ENCODE results near the gene CYP27C1. TPM values are rescaled to one million over a fixed set of nuclear protein-coding genes. Genes with fewer than 3 reads are reported as not detected.
"Not testable (repeated sequence)": the region's sequence is repeated elsewhere in the genome, so short reads cannot be mapped to it uniquely, and the experiment has no call there.

CYP27C1 gene
- total RNA-seq, 2 donors from 2014 or later = 1.8 TPM; not detected in 1

DNA sequence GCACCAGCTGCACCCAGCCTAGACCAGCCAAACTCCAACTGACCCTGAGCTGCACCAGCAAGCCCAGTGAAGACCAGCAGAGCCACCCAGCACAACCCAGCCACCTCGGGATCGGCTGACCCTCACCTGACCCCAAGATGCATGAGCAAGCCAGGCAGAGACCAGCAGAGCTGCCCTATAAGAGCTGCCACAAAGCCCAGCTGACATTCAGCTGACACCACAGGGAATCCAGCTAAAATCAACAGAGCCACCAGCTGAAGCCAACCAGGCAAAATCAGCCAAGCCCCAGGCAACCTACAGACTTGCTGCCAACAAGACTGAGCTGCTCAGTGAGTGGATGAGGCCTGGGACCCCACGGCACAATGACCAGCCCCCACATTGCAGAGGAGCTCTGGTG is 54.6 kb downstream of the CYP27C1 start:
- WGBS = 84% methylated on average over 3 of the region's 3 CpGs
- Histone ChIP-seq H3K27me3 (replicated peaks; ENCODE audit: insufficient read depth) (no peaks in the 10 kb centered on the region), H3K4me3 (no peak overlapping the region), H3K36me3 (no peaks in the 10 kb centered on the region), H3K9me3 (no peaks in the 10 kb centered on the region), H3K27ac (no peak overlapping the region), H3K4me1 (replicated peaks) (no peaks in the 10 kb centered on the region)
- TF ChIP-seq POLR2AphosphoS5 (IDR thresholded peaks at IDR 0.05) = no peak
- TF ChIP-seq POLR2A (IDR thresholded peaks at IDR 0.05) = no peak
- TF ChIP-seq, protein P1, sequence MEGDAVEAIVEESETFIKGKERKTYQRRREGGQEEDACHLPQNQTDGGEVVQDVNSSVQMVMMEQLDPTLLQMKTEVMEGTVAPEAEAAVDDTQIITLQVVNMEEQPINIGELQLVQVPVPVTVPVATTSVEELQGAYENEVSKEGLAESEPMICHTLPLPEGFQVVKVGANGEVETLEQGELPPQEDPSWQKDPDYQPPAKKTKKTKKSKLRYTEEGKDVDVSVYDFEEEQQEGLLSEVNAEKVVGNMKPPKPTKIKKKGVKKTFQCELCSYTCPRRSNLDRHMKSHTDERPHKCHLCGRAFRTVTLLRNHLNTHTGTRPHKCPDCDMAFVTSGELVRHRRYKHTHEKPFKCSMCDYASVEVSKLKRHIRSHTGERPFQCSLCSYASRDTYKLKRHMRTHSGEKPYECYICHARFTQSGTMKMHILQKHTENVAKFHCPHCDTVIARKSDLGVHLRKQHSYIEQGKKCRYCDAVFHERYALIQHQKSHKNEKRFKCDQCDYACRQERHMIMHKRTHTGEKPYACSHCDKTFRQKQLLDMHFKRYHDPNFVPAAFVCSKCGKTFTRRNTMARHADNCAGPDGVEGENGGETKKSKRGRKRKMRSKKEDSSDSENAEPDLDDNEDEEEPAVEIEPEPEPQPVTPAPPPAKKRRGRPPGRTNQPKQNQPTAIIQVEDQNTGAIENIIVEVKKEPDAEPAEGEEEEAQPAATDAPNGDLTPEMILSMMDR (IDR thresholded peaks at IDR 0.05) = no peak
- no peak for DNase-seq (ENCODE audit: low spot score)
- intact Hi-C loops (cut with DNase I) = no loop called here

DNA sequence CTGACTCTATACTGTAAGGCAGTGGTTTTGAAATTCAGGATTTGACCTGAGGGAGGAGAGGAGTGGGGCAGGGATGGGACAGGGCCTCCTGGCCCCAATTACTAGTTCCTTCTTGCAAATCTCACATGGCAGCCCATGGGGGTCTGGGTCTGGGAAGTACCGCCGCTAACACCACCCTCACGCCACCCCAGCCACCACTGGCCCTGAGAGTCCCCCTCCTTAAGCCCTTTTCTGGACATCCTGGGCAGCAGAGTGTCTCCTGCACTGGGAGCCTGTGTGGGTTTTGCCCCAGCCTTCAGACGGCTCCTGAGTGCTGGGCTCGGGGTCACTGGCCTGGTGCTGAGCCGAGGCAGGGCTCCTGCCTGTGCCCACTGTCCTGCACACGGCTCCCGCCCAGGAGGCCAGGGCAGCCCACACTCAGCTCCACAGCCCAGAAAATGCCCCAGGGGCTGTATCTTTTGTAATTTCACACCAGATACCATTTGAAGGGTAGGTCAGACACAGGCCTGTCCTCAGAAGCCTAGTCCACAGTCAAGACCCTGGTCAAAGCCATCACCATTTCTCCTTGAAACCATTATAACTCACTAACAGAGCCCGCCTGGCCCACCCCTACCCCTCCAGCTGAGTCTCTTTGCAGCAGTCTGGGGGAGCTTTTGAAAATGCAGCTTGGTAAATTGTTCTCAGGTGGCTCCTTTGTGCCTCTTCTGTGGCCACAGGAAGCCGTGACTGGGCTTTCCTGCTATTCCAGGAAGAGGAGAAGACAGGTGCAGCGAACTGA is 55.1 kb downstream of the CYP27C1 start:
- Histone ChIP-seq H3K27ac (no peak overlapping the region), H3K9me3 (no peaks in the 10 kb centered on the region), H3K4me3 (no peak overlapping the region), H3K4me1 (replicated peaks) (no peaks in the 10 kb centered on the region), H3K27me3 (replicated peaks; ENCODE audit: insufficient read depth) (no peaks in the 10 kb centered on the region), H3K36me3 (no peaks in the 10 kb centered on the region)
- no peak for DNase-seq (ENCODE audit: low spot score)
- TF ChIP-seq, protein P1 (IDR thresholded peaks at IDR 0.05) = no peak
- TF ChIP-seq POLR2A (IDR thresholded peaks at IDR 0.05) (no peak), POLR2AphosphoS5 (IDR thresholded peaks at IDR 0.05) (no peak)
- intact Hi-C loops (cut with DNase I) = no loop called here
- WGBS = 95% methylated on average over 11 of the region's 11 CpGs

GRCh38 chr2:127163921-127164320 is 56.2 kb downstream of the CYP27C1 start:
- Histone ChIP-seq H3K27me3 (replicated peaks; ENCODE audit: insufficient read depth) (no peaks in the 10 kb centered on the region), H3K4me3 (no peak overlapping the region), H3K9me3 (no peaks in the 10 kb centered on the region), H3K27ac (no peak overlapping the region), H3K36me3 (no peaks in the 10 kb centered on the region), H3K4me1 (replicated peaks) (no peaks in the 10 kb centered on the region)
- WGBS = 84% methylated on average over 3 of the region's 3 CpGs
- TF ChIP-seq, protein P1 (IDR thresholded peaks at IDR 0.05) = no peak
- TF ChIP-seq POLR2AphosphoS5 (IDR thresholded peaks at IDR 0.05) (no peak), POLR2A (IDR thresholded peaks at IDR 0.05) (no peak)
- intact Hi-C loops (cut with DNase I) = no loop called here
- DNase-seq (ENCODE audit: low spot score) = no peak

DNA sequence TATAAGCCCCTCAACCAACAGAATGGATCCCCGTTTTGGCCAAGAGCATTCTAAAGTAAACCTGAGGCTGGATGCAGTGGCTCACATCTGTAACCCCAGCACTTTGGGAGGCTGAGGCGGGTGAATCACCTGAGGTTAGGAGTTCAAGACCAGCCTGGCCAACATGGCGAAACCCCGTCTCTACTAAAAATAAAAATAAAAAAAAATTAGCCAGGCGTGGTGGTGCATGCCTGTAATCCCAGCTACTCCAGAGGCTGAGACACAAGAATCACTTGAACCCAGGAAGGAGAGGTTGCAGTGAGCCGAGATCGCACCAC is 57.1 kb downstream of the CYP27C1 start:
- DNase-seq (ENCODE audit: low spot score); H3K9me3 ChIP-seq; H3K27ac ChIP-seq; H3K27me3 ChIP-seq (replicated peaks; ENCODE audit: insufficient read depth); intact Hi-C loops (cut with DNase I); H3K4me1 ChIP-seq (replicated peaks); H3K4me3 ChIP-seq; H3K36me3 ChIP-seq: not testable (repeated sequence)
- WGBS = 94% methylated on average over 7 of the region's 7 CpGs

- Histone ChIP-seq H3K4me3 (no peak overlapping the region), H3K36me3 (no peaks in the 10 kb centered on the region), H3K4me1 (replicated peaks) (no peaks in the 10 kb centered on the region), H3K27ac (no peak overlapping the region), H3K9me3 (no peaks in the 10 kb centered on the region), H3K27me3 (replicated peaks; ENCODE audit: insufficient read depth) (no peaks in the 10 kb centered on the region)
- TF ChIP-seq POLR2AphosphoS5 (IDR thresholded peaks at IDR 0.05) (no peak), POLR2A (IDR thresholded peaks at IDR 0.05) (no peak)
- TF ChIP-seq, protein P1 (IDR thresholded peaks at IDR 0.05) = no peak
- 93% methylated on average over 7 of the region's 7 CpGs for WGBS
- intact Hi-C loops (cut with DNase I) = no loop called here
- no peak for DNase-seq (ENCODE audit: low spot score)
Observed at GRCh38 chr2:127162261-127163089, 57.6 kb downstream of the CYP27C1 start.
